Type B pancreatic cell (in vitro differentiated cells): ENCODE results near the gene TM4SF18. TPM values are rescaled to one million over a fixed set of nuclear protein-coding genes. Genes with fewer than 3 reads are reported as not detected.
"Not testable (repeated sequence)": the region's sequence is repeated elsewhere in the genome, so short reads cannot be mapped to it uniquely, and the experiment has no call there.

Source experiments
- DNase-seq: peaks from one replicate; pipeline ENCODE4 v3.0.0; 2021; ENCODE audit warnings: mixed read lengths; ENCODE audit not compliant: unreplicated experiment; ENCODE audit errors: extremely low spot score
- H3K27ac Mint-ChIP-seq: 2 replicates; pipeline ENCODE4 v1.8.0; 2021; ENCODE audit warnings: mild to moderate bottlenecking, mixed read lengths
- H3K27me3 Mint-ChIP-seq: 2 replicates; pipeline ENCODE4 v1.8.0; 2021; ENCODE audit warnings: mixed read lengths
- H3K36me3 Mint-ChIP-seq: 2 replicates; pipeline ENCODE4 v1.8.0; 2021; ENCODE audit warnings: mixed read lengths
- H3K4me1 Mint-ChIP-seq: one replicate; pipeline ENCODE4 v1.8.0; 2021; ENCODE audit warnings: mixed read lengths; ENCODE audit not compliant: unreplicated experiment
- H3K4me3 Mint-ChIP-seq: 2 replicates; pipeline ENCODE4 v1.8.0; 2021; ENCODE audit warnings: mild to moderate bottlenecking, mixed read lengths
- H3K9me3 Mint-ChIP-seq: 2 replicates; pipeline ENCODE4 v1.8.0; 2021; ENCODE audit warnings: mixed read lengths
- long read RNA-seq: library from polyadenylated mRNA; unstranded; transcript quantifications from one replicate; pipeline ENCODE4 v2.0.0, GENCODE V29; 2020
- total RNA-seq: library from RNA; stranded (reverse); gene quantifications from 2 replicates; pipeline ENCODE4 v1.2.1, GENCODE V29; 2021; ENCODE audit warnings: low replicate concordance
- TF ChIP-seq, protein P1 (sequence below): fragments of 200-600 bp; sonication (generic); conservative IDR thresholded peaks from 2 replicates; pipeline ENCODE4 v1.5.0; 2021; ENCODE audit warnings: antibody characterized with exemption, mild to moderate bottlenecking

The TM4SF18 gene
- 0.33 TPM in 1 of 2 replicates, not detected in the other for total RNA-seq
- long read RNA-seq, partial matches to known transcripts = 0 of 1 reads
- long read RNA-seq, other reads (novel, unspliced or antisense) = 0 of 1 reads

GRCh38 chr3:149333176-149333859 is at the start of gene TM4SF18:
Gene TM4SF18 (minus strand): TSS chr3:149333636. CDS start chr3:149333382, 254 bp downstream.
- H3K9me3 Mint-ChIP-seq = no peaks in the 10 kb centered on the region

DNA sequence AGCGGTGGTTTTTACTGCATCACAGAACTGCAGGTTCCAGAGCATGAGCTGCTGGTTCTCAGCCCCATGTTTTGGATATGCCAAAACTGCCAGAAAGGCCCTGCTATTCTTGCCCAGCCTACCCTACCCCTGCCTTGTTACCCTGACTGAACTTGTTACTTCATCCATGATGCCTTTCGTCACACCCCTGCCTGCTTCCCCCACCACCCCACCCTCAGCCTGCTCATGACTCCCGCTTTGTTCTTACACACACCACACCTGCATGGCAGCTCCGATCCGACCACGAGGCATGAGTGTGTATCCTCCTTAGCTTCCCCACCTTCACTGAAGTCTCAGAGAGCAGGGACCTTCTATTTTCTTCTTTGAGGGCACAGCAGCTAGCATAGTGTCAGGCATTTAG is 49.1 kb upstream of the TM4SF18 start:
- H3K9me3 Mint-ChIP-seq = peaks cover 6% of the 10 kb centered on the region

More at GRCh38 chr3:149333176-149333859, at the start of gene TM4SF18:
- H3K4me1 Mint-ChIP-seq = peaks cover 22% of the 10 kb centered on the region
- H3K27ac Mint-ChIP-seq = no peak within 1 kb of the TSS
- no peak for DNase-seq
- no peak within 1 kb of the TSS for H3K4me3 Mint-ChIP-seq
- no peaks in the 10 kb centered on the region for H3K36me3 Mint-ChIP-seq
- TF ChIP-seq, protein P1, sequence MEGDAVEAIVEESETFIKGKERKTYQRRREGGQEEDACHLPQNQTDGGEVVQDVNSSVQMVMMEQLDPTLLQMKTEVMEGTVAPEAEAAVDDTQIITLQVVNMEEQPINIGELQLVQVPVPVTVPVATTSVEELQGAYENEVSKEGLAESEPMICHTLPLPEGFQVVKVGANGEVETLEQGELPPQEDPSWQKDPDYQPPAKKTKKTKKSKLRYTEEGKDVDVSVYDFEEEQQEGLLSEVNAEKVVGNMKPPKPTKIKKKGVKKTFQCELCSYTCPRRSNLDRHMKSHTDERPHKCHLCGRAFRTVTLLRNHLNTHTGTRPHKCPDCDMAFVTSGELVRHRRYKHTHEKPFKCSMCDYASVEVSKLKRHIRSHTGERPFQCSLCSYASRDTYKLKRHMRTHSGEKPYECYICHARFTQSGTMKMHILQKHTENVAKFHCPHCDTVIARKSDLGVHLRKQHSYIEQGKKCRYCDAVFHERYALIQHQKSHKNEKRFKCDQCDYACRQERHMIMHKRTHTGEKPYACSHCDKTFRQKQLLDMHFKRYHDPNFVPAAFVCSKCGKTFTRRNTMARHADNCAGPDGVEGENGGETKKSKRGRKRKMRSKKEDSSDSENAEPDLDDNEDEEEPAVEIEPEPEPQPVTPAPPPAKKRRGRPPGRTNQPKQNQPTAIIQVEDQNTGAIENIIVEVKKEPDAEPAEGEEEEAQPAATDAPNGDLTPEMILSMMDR = no peak
- no peaks in the 10 kb centered on the region for H3K27me3 Mint-ChIP-seq

GRCh38 chr3:149382101-149382467 is 48.6 kb upstream of the TM4SF18 start:
- no peak for DNase-seq
- H3K4me1 Mint-ChIP-seq = peaks cover 34% of the 10 kb centered on the region
- H3K27me3 Mint-ChIP-seq = peaks cover 4% of the 10 kb centered on the region
- TF ChIP-seq, protein P1 = no peak
- no peak overlapping the region for H3K27ac Mint-ChIP-seq
- peaks cover 11% of the 10 kb centered on the region for H3K36me3 Mint-ChIP-seq
- H3K4me3 Mint-ChIP-seq = no peak overlapping the region
- H3K9me3 Mint-ChIP-seq = peaks cover 6% of the 10 kb centered on the region

More for the DNA sequence above, 49.1 kb upstream of the TM4SF18 start:
- peaks cover 11% of the 10 kb centered on the region for H3K36me3 Mint-ChIP-seq
- H3K4me1 Mint-ChIP-seq = peaks cover 30% of the 10 kb centered on the region
- peaks cover 4% of the 10 kb centered on the region for H3K27me3 Mint-ChIP-seq
- no peak overlapping the region for H3K4me3 Mint-ChIP-seq
- TF ChIP-seq, protein P1 = no peak
- no peak overlapping the region for H3K27ac Mint-ChIP-seq
- no peak for DNase-seq

- TF ChIP-seq, protein P1 = no peak
- Mint-ChIP-seq H3K36me3 (peaks cover 7% of the 10 kb centered on the region), H3K4me1 (peaks cover 35% of the 10 kb centered on the region), H3K27ac (peak overlapping the region; percentile 31), H3K9me3 (peaks cover 6% of the 10 kb centered on the region), H3K27me3 (no peaks in the 10 kb centered on the region), H3K4me3 (peak overlapping the region; percentile 25)
- DNase-seq = no peak
Measured at GRCh38 chr3:149381173-149382100, 48.0 kb upstream of the TM4SF18 start.

DNA sequence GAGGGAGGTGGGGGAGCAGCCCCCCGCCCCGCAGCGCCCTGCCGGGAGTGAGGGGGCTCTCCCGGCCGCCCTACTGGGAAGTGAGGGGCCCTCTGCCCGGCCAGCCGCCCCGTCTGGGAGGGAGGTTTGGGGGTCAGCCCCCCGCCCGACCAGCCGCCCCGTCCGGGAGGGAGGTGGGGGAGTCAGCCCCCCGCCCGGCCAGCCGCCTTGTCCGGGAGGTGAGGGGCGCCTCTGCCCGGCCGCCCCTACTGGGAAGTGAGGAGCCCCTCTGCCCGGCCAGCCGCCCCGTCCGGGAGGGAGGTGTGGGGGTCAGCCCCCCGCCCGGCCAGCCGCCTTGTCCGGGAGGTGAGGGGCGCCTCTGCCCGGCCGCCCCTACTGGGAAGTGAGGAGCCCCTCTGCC is 46.8 kb upstream of the TM4SF18 start:
- not testable (repeated sequence) for H3K27ac Mint-ChIP-seq, H3K9me3 Mint-ChIP-seq, H3K27me3 Mint-ChIP-seq, H3K36me3 Mint-ChIP-seq, H3K4me3 Mint-ChIP-seq, DNase-seq
- peaks cover 23% of the 10 kb centered on the region for H3K4me1 Mint-ChIP-seq
